GM21367 (cell line): ENCODE measurements around the gene MYCL.
"Not testable (repeated sequence)": the region's sequence is repeated elsewhere in the genome, so short reads cannot be mapped to it uniquely, and the experiment has no call there.

Experiments
- ATAC-seq: cut with Tn5 transposase; IDR thresholded peaks from one replicate; pipeline ENCODE4 v1.9.1; 2021; ENCODE audit not compliant: unreplicated experiment

MYCL gene

DNA sequence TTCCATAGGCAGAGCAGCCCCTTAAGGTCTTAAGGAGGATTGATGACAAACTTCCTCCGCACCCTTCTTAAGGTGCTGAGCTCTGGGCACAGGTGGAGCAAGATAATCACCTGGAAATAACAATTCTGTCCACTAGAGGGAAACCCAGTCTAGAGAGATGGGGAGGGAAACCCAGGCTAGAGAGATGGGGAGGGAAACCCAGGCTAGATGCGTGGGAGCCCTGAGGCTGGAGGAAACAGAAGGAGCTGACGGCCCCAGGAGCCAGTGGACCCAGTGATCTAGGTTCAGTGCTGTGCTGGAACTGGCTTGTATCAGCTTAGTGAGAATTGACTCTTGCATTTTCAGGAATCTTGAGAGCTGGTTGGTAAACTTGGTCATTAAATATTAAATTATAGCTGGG is 17.8 kb upstream of the MYCL start:
- peak; percentile 55 for ATAC-seq

DNA sequence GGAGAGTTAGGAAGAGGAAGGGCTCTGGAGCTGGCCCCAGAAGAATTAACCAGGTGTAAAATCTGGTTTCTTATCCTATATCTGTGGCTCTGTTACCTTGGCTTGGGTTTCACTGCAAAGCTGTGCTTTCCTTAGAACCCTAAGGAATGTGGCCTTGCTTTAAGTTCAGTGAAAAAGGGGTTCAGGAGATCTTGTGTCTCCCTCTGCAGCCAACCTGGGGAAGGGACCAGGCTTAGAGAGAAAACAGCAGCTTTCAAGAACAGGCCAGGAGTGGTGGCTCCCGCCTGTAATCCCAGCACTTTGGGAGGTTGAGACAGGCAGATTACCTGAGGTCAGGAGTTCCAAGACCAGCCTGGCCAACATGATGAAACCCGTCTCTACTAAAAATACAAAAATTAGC is 16.1 kb upstream of the MYCL start:
- ATAC-seq = no peak

DNA sequence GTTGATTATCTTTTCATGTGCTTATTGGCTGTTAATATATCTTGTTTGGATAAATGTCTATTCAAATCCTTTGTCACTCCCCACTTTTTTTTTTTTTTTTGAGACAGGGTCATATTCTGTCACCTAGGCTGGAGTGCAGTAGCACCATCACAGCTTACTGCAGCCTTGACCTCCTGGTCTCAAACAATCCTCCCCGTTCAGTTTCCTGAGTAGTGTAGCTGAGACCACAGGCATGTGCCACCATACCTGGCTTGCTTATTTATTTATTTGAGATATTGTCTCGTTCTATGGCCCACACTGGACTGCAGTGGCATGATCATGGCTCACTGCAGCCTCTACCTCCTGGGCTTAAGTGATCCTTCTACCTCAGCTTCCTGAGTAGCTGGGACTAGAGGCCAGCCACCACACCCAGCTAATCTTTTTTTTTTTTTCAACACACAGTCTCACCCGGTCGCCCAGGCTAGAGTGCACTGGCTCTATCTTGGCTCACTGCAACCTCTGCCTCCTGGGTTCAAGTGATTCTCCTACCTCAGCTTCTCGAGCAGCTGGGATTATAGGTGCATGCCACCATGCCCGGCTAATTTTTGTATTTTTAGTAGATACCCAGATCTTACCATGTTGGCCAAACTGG is 13.9 kb upstream of the MYCL start:
- no peak for ATAC-seq

DNA sequence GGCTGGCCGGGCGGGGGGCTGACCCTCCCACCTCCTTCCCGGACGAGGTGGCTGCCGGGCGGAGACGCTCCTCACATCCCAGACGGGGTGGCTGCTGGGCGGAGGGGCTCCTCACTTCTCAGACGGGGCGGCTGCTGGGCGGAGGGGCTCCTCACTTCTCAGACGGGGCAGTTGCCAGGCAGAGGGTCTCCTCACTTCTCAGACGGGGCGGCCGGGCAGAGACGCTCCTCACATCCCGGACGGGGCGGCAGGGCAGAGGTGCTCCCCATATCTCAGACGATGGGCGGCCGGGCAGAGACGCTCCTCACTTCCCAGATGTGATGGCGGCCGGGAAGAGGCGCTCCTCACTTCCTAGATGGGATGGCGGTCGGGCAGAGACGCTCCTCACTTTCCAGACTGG is 11.4 kb upstream of the MYCL start:
- not testable (repeated sequence) for ATAC-seq

DNA sequence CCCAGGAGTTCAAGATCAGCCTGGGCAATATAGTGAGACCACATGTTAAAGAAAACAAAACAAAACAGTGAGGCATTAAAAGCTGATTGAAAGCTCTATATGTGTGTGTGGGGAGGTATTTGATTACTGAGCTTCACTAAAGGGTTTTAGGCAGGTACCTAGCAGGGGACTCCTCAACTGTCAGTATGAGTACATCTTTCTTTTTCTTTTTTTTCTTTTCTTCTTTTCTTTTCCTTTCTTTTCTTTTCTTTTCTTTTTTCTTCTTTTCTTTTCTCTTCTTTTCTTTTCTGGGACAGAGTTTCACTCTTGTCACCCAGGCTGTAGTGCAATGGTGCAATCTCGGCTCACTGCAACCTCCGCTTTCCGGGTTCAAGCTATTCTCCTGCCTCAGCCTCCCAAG is 8.5 kb upstream of the MYCL start:
- ATAC-seq = no peak

DNA sequence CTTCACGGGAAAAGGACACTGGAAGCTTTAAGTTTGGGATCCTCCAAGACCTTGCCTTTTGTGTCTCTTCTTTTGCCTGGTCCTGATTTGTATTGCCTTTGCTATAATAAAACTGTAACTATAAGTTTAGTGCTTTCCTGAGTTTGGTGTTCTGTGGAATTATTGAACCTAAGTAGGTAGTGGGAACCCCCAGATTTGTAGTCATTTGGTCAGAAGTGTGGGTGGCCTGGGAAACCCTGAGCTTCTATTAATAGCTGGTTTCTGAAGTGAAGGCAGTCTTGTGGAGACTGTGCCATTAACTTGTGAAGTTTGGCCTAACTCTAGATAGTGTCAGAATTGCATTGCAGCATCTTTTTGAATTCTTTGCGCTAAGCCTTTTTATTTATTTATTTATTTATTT is 6.8 kb upstream of the MYCL start:
- no peak for ATAC-seq

DNA sequence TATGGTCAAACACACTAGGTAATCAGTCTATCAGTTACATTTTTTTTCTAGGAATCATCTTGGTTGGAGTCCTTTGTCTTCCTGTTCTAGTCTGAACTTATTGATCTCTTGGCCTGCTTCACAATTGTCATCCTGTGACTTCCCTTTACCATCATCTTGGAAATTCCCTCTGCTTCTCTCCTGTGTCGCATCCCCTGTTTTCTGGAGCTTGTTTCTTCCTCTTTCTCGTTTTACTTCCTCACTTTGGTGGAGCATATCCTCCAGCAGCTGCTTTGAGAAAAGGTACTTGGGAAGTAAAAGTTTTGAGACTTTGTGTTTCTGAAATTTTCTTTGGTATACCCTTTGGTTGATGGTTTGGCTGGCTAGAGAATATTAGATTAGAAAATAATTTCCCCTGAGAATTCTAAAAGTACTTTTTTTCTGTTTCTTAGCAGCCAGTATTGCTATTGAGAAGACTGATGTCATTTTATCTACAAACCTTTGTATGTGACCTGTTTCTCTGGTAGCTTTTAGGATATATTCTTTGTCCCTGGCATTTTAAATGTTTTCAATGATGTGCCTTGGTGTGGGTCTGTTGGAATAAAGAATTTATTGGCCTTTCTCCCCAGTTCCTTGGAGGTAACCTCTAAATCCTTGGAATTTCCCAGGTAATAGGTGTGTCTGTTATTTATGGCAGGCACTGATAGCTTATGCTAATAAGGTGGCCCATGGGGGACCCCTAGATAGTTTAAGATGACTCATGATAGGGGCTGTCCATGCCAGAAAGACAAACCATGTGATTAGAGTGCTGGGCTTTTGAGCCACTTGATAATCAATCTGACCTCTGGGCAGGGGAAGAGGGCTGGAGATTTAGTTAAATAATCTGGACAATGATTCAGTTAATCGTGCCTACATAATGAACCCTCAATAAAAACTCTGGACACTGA is 6.1 kb upstream of the MYCL start:
- ATAC-seq = no peak

DNA sequence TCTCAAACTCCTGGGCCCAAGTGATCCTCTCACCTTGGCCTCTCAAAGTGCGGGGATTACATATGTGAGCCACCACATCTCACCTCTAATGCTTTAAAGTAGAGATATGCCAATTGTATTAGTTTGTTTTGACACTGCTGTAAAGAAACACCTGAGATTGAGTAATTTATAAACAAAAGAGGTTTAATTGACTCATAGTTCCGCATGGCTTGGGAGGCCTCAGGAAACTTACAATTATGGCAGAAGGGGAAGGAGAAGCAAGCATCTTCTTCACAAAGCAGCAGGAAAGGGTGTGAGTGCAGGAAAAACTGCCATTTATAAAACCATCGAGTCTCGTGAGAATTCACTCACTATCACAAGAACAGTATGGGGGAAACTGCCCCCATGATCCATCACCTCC is 3.5 kb upstream of the MYCL start:
- no peak for ATAC-seq

DNA sequence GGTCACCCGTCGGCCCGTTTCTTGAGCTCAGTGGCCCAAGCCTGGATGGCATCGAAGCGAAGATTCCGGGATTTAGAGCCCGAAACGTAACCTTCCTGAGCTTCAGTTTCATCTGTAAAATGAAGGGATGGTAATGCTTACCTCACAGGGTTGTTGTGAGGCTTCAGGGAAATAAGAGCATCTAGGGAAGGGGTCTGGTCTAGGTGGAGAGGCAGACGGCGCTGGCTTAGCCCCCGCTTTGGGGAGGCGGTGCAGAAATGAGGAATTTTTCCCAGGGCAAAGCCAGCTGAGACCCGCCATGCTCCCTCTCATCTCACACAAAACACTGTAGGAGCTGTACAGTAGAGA is 717 bp upstream of the MYCL start:
- no peak for ATAC-seq

DNA sequence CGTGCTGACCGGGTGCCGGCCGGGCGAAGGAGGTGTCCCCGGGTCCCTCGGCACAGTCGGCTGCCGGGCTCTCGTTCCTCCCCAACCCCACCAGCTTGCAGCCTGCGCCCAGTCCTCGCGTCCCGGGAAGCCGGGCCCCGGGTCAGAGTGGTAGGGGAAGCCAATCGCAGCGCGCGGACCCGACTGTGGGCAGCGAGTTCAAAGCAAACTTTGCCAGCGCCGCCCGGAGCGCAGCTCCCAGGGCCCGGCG is 328 bp downstream of the MYCL start:
- peak; percentile 10 for ATAC-seq

DNA sequence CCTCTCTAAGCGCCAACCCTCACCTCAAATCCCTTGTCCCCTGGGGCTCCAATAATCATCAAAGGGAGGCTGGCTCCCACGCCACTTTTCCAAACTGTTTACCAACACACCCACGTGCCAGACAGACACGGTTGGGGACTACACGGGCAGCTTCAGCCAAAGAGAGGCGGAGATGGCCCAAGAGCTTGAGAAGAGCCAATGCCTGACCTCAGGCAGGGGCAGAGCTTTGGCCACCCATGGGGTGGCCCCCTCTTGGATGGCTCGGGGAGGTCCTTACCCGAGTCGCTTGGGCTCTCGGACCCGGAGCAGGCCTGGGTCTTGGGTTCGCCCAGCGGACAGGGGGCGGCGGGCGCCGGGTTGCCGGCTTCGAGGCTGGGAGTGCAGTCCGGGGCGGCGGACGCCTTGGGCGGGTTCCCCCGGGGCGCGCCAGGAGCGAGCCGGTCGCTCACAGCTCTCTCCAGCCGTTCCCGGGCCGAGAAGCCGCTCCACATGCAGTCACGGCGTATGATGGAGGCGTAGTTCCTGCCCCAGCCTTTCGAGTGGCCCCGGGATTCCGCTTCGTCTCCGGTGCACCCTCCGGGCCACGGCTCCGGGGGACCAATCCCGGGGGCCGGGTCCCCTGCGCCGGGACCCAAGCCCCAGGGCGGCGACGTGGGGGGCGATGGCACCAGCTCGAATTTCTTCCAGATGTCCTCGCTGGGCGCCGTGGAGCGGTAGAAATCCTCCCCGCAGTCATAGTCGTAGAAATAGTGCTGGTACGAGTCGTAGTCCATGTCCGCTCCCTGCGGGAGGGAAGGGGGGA is 854 bp downstream of the MYCL start:
- ATAC-seq = peak; percentile 4

DNA sequence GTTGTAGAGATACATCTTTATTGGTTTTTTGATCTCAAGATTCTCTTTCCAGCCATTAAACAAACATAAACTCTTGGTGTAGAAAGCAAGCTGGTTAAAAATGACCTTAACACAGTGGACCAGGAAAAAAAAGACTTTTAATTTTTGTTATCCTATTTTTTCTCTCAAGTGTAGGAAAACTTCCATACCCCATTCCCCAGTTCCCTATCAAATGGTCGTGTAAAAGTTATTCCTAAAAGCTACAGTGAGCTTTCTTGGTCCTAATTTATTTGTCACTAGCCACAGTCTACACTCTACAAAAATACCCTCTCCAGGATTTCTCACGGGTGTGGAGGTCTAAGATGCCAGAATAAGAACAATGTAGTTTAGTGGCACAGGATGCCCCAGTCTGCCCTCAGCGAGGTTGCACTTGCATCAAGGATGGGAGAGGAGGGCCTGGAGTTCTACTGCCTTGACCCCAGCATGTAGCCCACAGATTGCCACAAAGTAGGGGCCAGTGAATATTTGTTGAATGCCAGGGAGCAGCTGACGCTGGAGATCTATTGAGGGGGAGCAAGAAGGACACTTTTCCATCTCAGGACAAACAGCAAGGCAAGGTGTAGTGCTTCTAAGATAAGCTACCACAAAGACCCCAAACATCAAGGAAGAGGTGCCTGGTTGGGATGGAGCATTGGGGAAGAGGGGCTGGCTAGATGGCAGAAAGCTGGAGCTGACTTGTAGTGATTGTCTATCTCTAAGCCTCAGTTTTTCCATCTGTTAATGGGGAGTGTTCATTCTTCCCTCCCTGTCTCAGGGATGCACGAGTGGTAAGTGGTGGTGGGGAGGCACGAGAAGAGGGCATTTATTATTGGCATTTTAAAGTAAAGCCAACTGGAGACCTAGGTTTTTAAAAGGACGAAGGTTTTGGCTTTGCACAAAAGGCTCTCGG is 1.8 kb downstream of the MYCL start:
- no peak for ATAC-seq

DNA sequence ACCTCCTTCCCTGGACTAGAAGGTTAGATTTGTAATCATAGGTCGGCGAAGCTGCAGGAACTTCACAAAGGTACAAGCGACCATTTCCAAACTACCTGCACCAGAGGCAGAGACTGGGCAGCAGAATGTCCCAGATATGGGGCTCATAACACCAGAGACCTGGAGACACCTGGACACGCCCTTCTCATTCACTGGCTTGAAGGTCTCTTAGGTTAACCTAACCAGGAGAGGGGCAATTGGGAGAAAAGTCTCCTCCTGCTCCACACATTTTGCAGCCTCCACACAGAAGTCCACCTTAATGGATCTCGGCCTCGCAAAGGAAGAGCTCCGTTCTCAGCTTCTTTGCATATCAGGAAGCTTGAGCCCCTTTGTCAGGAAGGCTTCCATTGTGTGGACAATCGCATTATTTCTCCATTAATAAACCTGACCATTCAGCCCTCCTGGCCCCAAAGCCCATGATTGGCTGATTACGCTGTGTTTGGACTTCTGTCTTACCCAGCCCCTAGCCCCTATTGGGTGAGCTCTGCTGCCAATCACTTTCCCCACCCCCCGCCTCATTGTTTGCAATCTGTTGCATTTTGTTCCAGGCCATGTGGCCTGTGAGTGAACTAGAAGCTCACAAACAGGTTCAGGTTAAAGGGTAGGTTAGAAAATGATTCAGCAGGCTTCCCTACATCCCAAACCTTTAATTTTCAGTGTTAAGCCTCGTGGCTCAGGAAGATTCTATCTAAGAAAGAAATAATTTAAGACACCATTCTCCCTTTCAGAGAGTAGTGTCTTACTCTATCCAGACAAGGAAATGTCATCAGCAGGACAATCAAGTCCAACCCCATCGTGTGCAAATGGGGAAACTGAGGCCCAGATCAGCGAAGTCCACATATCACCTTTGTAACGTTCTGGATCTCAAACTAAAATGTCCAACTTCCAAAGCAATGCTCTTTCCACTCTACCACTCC is 2.8 kb downstream of the MYCL start:
- ATAC-seq = no peak

DNA sequence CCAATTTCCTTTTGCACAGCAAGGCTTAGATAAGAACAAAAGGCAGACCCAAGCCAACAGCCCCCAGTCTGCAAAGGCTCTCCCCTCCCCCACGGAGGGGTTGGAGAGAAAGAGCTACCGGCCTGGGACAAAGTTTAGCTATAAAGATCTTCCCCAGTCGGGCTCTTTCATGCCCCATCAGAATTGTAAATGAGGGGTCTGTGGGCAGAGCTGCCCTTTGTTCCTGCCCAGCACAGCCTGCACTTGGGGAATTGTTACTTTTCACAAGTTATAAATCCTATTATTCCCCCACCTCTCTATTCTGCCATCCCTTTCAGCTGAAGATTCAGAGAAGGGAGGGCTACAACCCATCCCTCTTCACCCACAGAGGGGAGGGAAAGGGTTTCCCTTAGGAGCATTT is 3.5 kb downstream of the MYCL start:
- no peak for ATAC-seq

DNA sequence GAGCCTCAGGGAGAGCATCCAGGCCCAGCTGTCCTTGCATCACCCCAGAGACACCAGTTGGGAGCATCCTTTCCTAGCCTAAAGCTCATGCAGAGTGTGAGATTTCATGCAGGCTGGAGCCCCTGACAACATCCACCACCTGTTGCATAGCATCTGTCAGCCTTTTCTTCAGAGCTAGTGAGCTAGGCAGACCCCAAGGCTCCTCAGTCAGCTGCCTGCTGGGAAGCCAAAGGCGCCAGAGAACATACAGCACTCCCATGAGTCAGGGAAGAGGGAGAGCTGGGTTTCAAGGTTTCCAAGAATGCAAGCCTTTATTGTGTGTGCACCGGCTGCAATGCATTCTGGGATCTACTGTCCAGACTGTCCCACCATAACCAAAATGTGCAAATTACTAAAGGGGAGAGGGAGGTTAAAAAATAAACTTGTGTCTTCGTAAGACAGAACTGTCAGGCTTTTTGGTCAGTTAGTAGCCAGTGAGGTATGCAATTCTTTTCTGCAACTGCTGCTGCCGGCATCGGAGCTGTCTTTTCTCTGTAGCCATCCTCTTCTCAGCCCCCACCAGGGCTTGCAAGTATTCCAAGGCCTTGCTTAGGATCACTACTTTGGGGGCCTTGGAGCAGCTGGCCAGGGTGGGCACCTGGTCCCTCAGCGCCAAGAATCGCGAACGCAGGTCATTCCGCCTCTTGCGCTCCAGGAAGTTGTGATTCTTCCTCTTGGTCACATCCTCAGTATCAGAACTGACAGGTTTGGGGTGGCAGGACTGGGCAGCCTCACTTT is 4.6 kb downstream of the MYCL start:
- no peak for ATAC-seq

DNA sequence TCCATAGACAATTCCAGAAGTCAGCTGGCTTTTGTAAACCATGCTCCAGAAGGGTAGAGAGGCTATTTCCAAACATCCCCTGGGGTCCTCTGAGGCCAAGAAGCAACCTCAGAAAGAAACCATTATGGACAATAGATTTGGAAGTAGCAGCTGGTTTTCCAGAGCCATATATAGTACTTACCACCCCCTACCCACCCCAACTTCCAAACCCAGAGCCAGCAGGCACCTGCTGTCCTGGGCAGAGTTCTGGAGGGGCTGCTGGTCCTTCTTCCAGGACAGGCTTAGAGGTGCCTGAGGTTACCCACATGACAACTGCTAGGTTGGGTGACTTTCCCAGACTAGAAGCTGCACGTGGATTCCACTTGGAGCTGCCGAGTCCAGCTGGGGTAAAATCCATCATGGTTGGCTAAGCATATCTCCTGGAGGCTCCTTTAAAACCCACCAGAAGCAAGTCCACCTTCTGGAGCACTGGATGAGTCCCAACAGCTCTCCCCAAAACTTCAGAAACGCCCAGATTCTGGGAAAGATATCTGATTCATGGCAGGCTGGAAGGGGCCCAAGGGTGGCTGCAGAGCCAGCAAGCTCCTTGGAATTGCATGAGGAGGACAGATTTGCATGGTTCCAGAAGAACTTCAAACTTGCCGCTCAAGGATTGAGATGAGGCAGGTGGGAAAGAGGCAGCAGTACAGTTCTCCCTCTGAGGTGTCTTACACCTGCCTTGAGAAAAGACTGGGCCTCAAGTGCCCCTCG is 5.8 kb downstream of the MYCL start:
- ATAC-seq = no peak

DNA sequence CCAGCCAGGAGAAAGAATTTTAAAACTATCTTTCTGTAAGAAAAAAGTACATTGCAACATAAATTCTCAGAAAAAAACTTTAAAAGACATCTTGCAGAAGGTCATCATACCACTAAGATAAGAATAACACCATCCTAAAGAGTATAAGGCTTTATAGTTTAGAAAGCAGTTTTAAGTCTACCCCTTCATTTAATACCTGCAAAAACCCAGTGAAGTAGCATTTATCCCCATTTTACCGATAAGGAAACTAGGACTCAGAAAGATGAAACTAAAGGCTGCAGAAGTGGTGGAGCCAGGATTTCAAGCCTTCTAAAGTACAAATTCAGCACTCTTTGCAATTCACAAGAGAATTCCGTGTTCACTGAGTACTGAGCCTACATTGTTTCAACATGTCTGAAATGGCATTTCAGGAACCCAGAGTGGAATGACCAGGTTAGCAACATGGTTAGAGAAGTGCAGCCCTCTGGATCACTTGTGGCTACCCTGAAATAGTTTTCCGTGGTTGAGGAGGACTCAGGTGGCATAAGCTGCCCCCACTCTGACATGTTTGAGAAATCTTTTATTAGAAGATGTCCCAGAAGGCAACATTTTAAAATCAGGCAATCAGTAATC is 6.7 kb downstream of the MYCL start:
- ATAC-seq = no peak
